DOHH2 (cell line): ENCODE results near the gene TOB1.

Experiments
- H3F3A ChIP-seq: fragments of 200-600 bp; sonication (generic), shearing (Covaris generic); 2 replicates; pipeline ENCODE4 v1.6.0; 2016; ENCODE audit warnings: antibody characterized with exemption, mild to moderate bottlenecking; ENCODE audit not compliant: control insufficient read depth, insufficient read depth
- H3K27ac ChIP-seq: fragments of 200-600 bp; sonication (generic); 2 replicates; pipeline ENCODE4 v1.5.1; 2014; ENCODE audit warnings: low read depth, mild to moderate bottlenecking, low read length, moderate library complexity
- H3K27me3 ChIP-seq: fragments of 200-600 bp; sonication (generic); 2 replicates; pipeline ENCODE4 v1.6.1; 2014; ENCODE audit warnings: mild to moderate bottlenecking, low read length, mixed read lengths; ENCODE audit not compliant: control insufficient read depth
- H3K36me3 ChIP-seq: fragments of 200-600 bp; sonication (generic); 2 replicates; pipeline ENCODE4 v1.6.1; 2014; ENCODE audit warnings: mild to moderate bottlenecking, low read length, moderate library complexity, mixed read lengths; ENCODE audit not compliant: control insufficient read depth
- H3K4me1 ChIP-seq: fragments of 200-600 bp; sonication (generic); 2 replicates; pipeline ENCODE4 v1.6.1; 2014; ENCODE audit warnings: mild to moderate bottlenecking, low read length, mixed read lengths; ENCODE audit not compliant: control insufficient read depth
- H3K4me2 ChIP-seq: fragments of 200-600 bp; sonication (generic); 2 replicates; pipeline ENCODE4 v1.6.0; 2014; ENCODE audit warnings: mild to moderate bottlenecking, low read length, moderate library complexity
- H3K4me3 ChIP-seq: fragments of 200-600 bp; sonication (generic); 2 replicates; pipeline ENCODE4 v1.5.1; 2014; ENCODE audit warnings: mild to moderate bottlenecking, low read length, mixed read lengths
- H3K79me2 ChIP-seq: fragments of 200-600 bp; sonication (generic); 2 replicates; pipeline ENCODE4 v1.6.1; 2014; ENCODE audit warnings: mild to moderate bottlenecking, low read length, mixed read lengths; ENCODE audit not compliant: control insufficient read depth
- H3K9me2 ChIP-seq: fragments of 200-600 bp; sonication (generic); replicated peaks from 2 replicates; pipeline ENCODE4 v1.6.1; 2014; ENCODE audit warnings: mild to moderate bottlenecking, low read length, mixed read lengths; ENCODE audit not compliant: control insufficient read depth
- H3K9me3 ChIP-seq: fragments of 200-600 bp; sonication (generic); 2 replicates; pipeline ENCODE4 v1.6.1; 2014; ENCODE audit warnings: antibody characterized with exemption, low read length, mixed read lengths; ENCODE audit not compliant: control insufficient read depth, insufficient read depth
- H4K20me1 ChIP-seq: fragments of 200-600 bp; sonication (generic); 2 replicates; pipeline ENCODE4 v1.6.0; 2014; ENCODE audit warnings: low read depth, mild to moderate bottlenecking, antibody characterized with exemption, low read length, moderate library complexity; ENCODE audit not compliant: control insufficient read depth, insufficient read depth
- EZH2phosphoT487 ChIP-seq: fragments of 200-600 bp; sonication (generic); IDR thresholded peaks from 2 replicates; pipeline ENCODE4 v1.6.1; 2017; ENCODE audit warnings: borderline replicate concordance, mild to moderate bottlenecking, antibody characterized with exemption, low read length, moderate library complexity, mixed read lengths
- TF ChIP-seq, protein P1 (sequence below): fragments of 200-600 bp; sonication (generic); IDR thresholded peaks from one replicate; pipeline ENCODE4 v1.5.1; 2014; ENCODE audit warnings: antibody characterized with exemption, mild to moderate bottlenecking, low read depth, low read length; ENCODE audit not compliant: poor library complexity, severe bottlenecking

Gene TOB1

DNA sequence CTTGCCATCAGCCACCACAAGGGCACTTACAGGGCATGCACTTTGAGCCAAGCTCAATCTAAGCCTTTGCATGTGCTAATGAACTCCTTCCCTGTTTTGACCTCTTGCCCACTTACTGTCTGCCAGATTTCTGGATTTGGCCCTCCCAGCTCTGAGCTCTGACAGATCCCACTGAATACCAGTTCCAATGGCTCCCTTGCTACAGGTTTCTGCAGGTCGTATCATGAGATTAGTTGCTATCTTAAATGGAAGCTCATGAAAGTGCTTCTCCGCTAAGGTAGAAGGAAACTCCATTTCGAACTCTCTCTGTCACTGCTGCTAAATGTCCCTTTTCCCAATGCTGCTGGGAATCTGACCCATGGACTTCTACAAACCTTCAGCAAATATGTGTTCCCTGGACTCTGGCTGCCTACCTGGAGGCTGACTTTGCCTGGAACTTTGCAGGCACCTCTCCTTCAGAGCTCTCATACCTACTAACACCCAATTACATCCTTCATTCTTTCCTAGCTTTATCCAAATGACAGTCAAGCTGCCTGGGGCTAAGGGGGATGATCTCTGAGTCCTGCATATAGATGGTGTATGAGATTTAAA is 23.5 kb upstream of the TOB1 start:
- Histone ChIP-seq H3K4me2 (no peak overlapping the region), H3F3A (no peaks in the 10 kb centered on the region), H3K27ac (no peak overlapping the region), H3K79me2 (no peaks in the 10 kb centered on the region), H3K27me3 (peaks cover 5% of the 10 kb centered on the region), H3K4me3 (no peak overlapping the region), H3K9me3 (no peaks in the 10 kb centered on the region), H3K9me2 (no peaks in the 10 kb centered on the region), H3K4me1 (no peaks in the 10 kb centered on the region), H4K20me1 (no peaks in the 10 kb centered on the region), H3K36me3 (no peaks in the 10 kb centered on the region)
- TF ChIP-seq, protein P1, sequence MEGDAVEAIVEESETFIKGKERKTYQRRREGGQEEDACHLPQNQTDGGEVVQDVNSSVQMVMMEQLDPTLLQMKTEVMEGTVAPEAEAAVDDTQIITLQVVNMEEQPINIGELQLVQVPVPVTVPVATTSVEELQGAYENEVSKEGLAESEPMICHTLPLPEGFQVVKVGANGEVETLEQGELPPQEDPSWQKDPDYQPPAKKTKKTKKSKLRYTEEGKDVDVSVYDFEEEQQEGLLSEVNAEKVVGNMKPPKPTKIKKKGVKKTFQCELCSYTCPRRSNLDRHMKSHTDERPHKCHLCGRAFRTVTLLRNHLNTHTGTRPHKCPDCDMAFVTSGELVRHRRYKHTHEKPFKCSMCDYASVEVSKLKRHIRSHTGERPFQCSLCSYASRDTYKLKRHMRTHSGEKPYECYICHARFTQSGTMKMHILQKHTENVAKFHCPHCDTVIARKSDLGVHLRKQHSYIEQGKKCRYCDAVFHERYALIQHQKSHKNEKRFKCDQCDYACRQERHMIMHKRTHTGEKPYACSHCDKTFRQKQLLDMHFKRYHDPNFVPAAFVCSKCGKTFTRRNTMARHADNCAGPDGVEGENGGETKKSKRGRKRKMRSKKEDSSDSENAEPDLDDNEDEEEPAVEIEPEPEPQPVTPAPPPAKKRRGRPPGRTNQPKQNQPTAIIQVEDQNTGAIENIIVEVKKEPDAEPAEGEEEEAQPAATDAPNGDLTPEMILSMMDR = no peak
- no peak for TF ChIP-seq EZH2phosphoT487

DNA sequence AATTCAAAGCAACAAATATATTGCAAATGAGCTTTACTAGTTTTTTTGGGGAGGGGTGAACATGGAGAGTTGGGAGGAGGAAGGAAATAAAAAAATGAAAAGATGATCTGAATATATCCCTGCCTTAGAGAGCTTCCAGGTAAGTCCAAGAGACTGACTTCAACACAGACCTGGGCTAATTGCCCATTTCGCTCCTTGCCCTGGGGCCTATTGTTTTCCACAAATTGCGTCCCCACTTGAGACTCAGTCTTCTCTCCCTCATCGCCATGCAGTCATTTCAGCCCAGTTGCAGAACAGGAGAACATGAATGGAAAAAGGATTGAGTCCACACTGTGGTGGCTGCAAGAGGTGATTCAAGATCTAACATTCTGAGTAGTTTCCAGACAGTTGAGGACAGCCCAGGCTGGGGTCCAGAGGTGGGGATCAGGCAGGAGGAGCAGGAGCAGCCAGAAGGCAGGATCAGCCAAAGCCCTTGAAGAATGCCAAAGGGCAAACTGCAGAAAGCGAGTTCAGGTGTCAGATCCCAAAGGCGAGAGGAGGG is 21.6 kb upstream of the TOB1 start:
- no peaks in the 10 kb centered on the region for H3K9me3 ChIP-seq

DNA sequence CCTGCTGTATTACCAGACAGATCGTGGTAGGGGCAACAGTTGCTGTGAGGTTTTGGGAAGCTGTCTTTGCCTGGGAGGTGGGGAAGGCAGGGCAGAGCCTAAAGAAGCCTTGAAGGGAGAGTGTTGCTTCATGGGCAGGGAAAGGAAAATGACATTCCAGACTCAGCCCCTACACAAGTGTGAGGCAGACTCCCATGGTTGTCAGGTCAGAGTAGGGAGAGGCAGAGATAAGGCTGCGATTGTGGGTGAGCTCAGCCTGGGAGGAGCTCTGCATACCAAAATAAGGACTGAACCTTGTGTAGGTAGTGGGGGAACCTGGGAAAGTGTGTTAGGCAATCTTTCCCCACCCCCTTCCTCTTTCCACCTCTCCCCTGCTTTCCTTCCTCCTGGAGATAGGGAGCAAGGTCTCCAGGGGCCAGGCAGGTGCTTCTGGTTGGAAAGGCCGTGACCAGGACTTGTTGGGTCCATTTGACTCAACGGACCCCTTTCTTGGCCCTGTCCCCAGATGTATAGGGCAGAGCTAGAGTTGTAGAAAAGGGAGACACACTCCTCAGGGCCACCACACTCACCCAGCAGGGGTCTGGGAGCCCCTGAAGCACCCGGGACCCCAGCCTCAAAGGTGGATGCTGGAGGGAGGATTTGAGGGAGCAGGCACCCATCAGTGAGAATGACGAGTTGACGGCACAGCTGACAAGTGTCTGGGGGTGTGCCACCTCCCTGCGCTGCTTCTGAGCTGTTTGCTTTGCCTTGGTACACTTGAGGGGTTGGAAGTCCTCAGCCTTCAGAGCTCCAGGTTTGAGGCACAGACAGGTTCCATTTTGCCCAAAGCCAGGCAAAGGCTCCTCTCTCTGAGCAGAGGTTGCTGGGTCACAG is 18.5 kb upstream of the TOB1 start:
- H3K27ac ChIP-seq = no peak overlapping the region
- no peaks in the 10 kb centered on the region for H3K9me2 ChIP-seq
- H3K4me1 ChIP-seq = peaks cover 19% of the 10 kb centered on the region
- no peak overlapping the region for H3K4me2 ChIP-seq
- H3F3A ChIP-seq = no peaks in the 10 kb centered on the region; the same call in 1 of the 2 replicates
- peaks cover under 1% of the 10 kb centered on the region; the same call in 1 of the 2 replicates for H3K27me3 ChIP-seq
- H3K36me3 ChIP-seq = no peaks in the 10 kb centered on the region
- no peaks in the 10 kb centered on the region for H4K20me1 ChIP-seq
- H3K4me3 ChIP-seq = no peak overlapping the region
- H3K9me3 ChIP-seq = peaks cover 5% of the 10 kb centered on the region; the same call in 1 of the 2 replicates
- H3K79me2 ChIP-seq = no peaks in the 10 kb centered on the region
- no peak for TF ChIP-seq EZH2phosphoT487
- TF ChIP-seq, protein P1 = no peak

More for the DNA sequence above, 21.6 kb upstream of the TOB1 start:
- Histone ChIP-seq H3K27me3 (peaks cover 5% of the 10 kb centered on the region), H3K79me2 (no peaks in the 10 kb centered on the region), H3K4me1 (peaks cover 14% of the 10 kb centered on the region), H3K36me3 (no peaks in the 10 kb centered on the region), H3K4me3 (no peak overlapping the region), H4K20me1 (no peaks in the 10 kb centered on the region), H3K4me2 (no peak overlapping the region), H3K27ac (no peak overlapping the region), H3K9me2 (no peaks in the 10 kb centered on the region), H3F3A (no peaks in the 10 kb centered on the region)
- TF ChIP-seq EZH2phosphoT487 = no peak
- TF ChIP-seq, protein P1 = no peak
